DMS153 (cell line): Measurements from ENCODE around the gene COL27A1.

ENCODE experiments used
- DNase-seq: peaks from one replicate; lab custom pipeline; 2025; lab: John Stamatoyannopoulos, UW

The COL27A1 gene

GRCh38 chr9:114168281-114169028 is 13.1 kb downstream of the COL27A1 start:
- DNase-seq = no peak

- no peak for DNase-seq
Observed at GRCh38 chr9:114169029-114169951, 14.0 kb downstream of the COL27A1 start.

GRCh38 chr9:114169952-114170770 is 14.8 kb downstream of the COL27A1 start:
- DNase-seq = no peak

- no peak for DNase-seq
Observed at GRCh38 chr9:114170771-114171461, 15.6 kb downstream of the COL27A1 start.

GRCh38 chr9:114171500-114171899 is 16.2 kb downstream of the COL27A1 start:
- DNase-seq = no peak

GRCh38 chr9:114172981-114173833 is 17.9 kb downstream of the COL27A1 start:
- no peak for DNase-seq

GRCh38 chr9:114174557-114174875 is 19.2 kb downstream of the COL27A1 start:
- no peak for DNase-seq

- no peak for DNase-seq
Observed at GRCh38 chr9:114174876-114175771, 19.8 kb downstream of the COL27A1 start.

GRCh38 chr9:114176624-114177291 is 21.4 kb downstream of the COL27A1 start:
- no peak for DNase-seq

- DNase-seq = no peak
Observed at GRCh38 chr9:114177423-114178064, 22.2 kb downstream of the COL27A1 start.

GRCh38 chr9:114178076-114178475 is 22.7 kb downstream of the COL27A1 start:
- DNase-seq = no peak

- DNase-seq = no peak
Observed at GRCh38 chr9:114178756-114179450, 23.6 kb downstream of the COL27A1 start.

GRCh38 chr9:114179516-114179915 is 24.2 kb downstream of the COL27A1 start:
- DNase-seq = no peak

- DNase-seq = no peak
Observed at GRCh38 chr9:114180696-114181606, 25.6 kb downstream of the COL27A1 start.

- DNase-seq = no peak
Observed at GRCh38 chr9:114181607-114182409, 26.5 kb downstream of the COL27A1 start.

GRCh38 chr9:114183006-114183405 is 27.7 kb downstream of the COL27A1 start:
- no peak for DNase-seq
